ENCODE measurements around the gene AGER. TPM values are rescaled to one million over a fixed set of nuclear protein-coding genes. Genes with fewer than 3 reads are reported as not detected.

The AGER gene
- total and polyA plus RNA-seq, 9 of the 15 experiments (the other 6 are each of a cell fraction or from before 2014, with no cell fraction given) = 1.2 to 11.5 (median 4.1) TPM

DNA sequence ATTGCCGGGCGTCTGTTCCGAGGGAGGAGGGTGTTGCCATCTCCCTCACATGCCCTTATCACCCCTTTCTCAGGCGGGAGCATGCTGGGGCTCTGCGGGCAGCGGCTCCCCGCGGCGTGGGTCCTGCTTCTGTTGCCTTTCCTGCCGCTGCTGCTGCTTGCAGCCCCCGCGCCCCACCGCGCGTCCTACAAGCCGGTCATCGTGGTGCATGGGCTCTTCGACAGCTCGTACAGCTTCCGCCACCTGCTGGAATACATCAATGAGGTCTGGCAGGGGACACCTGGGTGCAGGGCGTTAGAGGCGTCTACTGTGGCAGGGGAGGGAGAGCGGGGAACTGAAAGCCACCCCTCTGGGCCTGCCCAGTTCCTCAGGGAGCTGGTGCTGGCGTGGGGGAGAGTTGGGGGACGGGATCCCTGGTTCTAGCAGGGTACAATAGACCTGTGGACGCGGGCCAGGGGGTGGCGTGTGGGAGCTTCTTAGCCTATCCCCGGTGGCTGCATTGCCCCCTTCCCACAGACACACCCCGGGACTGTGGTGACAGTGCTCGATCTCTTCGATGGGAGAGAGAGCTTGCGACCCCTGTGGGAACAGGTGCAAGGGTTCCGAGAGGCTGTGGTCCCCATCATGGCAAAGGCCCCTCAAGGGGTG is 29.4 kb downstream of the AGER start (continued):
- TF ChIP-seq, protein P1, sequence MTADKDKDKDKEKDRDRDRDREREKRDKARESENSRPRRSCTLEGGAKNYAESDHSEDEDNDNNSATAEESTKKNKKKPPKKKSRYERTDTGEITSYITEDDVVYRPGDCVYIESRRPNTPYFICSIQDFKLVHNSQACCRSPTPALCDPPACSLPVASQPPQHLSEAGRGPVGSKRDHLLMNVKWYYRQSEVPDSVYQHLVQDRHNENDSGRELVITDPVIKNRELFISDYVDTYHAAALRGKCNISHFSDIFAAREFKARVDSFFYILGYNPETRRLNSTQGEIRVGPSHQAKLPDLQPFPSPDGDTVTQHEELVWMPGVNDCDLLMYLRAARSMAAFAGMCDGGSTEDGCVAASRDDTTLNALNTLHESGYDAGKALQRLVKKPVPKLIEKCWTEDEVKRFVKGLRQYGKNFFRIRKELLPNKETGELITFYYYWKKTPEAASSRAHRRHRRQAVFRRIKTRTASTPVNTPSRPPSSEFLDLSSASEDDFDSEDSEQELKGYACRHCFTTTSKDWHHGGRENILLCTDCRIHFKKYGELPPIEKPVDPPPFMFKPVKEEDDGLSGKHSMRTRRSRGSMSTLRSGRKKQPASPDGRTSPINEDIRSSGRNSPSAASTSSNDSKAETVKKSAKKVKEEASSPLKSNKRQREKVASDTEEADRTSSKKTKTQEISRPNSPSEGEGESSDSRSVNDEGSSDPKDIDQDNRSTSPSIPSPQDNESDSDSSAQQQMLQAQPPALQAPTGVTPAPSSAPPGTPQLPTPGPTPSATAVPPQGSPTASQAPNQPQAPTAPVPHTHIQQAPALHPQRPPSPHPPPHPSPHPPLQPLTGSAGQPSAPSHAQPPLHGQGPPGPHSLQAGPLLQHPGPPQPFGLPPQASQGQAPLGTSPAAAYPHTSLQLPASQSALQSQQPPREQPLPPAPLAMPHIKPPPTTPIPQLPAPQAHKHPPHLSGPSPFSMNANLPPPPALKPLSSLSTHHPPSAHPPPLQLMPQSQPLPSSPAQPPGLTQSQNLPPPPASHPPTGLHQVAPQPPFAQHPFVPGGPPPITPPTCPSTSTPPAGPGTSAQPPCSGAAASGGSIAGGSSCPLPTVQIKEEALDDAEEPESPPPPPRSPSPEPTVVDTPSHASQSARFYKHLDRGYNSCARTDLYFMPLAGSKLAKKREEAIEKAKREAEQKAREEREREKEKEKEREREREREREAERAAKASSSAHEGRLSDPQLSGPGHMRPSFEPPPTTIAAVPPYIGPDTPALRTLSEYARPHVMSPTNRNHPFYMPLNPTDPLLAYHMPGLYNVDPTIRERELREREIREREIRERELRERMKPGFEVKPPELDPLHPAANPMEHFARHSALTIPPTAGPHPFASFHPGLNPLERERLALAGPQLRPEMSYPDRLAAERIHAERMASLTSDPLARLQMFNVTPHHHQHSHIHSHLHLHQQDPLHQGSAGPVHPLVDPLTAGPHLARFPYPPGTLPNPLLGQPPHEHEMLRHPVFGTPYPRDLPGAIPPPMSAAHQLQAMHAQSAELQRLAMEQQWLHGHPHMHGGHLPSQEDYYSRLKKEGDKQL (CRISPR knock-in tag; IDR thresholded peaks at IDR 0.05; ENCODE audit: borderline replicate concordance) = peak; percentile 26; the same call in 1 of the 2 replicates
- peak; percentile 44 for TF ChIP-seq TCF3 (CRISPR knock-in tag; IDR thresholded peaks at IDR 0.05)
- peak in 1 of 2 experiments; percentile 51; a peak in 1 of 4 replicates for TF ChIP-seq RCOR1 (IDR thresholded peaks at IDR 0.05; ENCODE audit: borderline replicate concordance in 1 of 2, low read depth in 2 of 2, low read length in 2 of 2)
- TF ChIP-seq KDM5B (IDR thresholded peaks at IDR 0.05; ENCODE audit: insufficient replicate concordance, low read depth, low read length) = peak; percentile 48
